ENCODE measurements around the gene MAN2B2.

MAN2B2 gene

DNA sequence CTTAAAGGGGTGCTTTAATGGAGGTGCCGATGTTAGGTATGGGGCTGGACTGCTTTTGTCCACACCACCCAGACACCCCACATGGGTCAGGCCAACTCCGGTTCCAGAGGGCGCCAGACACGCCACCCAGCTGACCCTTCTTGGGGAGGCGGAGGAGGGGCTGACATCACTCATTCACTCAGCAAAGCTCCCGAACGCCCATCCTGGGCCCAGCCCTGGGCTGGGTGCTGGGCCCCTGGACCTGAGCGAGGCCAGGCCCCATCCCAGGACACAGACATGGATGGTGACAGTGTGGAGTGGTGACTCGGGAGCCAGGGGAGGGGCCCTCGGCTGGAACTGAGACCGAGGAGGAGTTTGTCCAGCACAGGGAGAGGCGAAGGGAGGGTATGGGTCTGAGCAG is 28.1 kb downstream of the MAN2B2 start:
- Histone ChIP-seq H3K27me3 (ENCODE audit: insufficient read depth, low read length) (no peaks in the 10 kb centered on the region), H2AK5ac (ENCODE audit: low read length) (no peak overlapping the region), H3K4me3 (ENCODE audit: low read depth, low read length) (no peak overlapping the region), H3K27ac (ENCODE audit: low read depth, low read length) (no peak overlapping the region), H4K12ac (ENCODE audit: low read depth, low read length) (no peak overlapping the region), H3K4me2 (ENCODE audit: low read length) (no peak overlapping the region), H3K4ac (ENCODE audit: low read depth, low read length) (no peak overlapping the region), H3K36me3 (ENCODE audit: control insufficient read depth in 1 of 2, insufficient read depth in 2 of 2, low read length in 2 of 2) (peaks cover 10 to 13% of the 10 kb centered on the region in 2 experiments), H3K18ac (ENCODE audit: low read length) (no peak overlapping the region), H3K4me1 (ENCODE audit: control insufficient read depth in 1 of 2, insufficient read depth in 2 of 2, low read length in 2 of 2) (no peaks in the 10 kb centered on the region), H2BK12ac (ENCODE audit: low read length) (no peak overlapping the region), H4K8ac (ENCODE audit: low read depth, low read length) (no peak overlapping the region), H3K14ac (ENCODE audit: low read length) (no peak overlapping the region), H2BK5ac (ENCODE audit: low read depth, low read length, poor library complexity) (no peak overlapping the region), H4K91ac (ENCODE audit: low read depth, low read length) (no peak overlapping the region), H3K23ac (ENCODE audit: low read length) (no peak overlapping the region), H2AFZ (ENCODE audit: insufficient read depth, low read length, poor library complexity) (no peak overlapping the region), H3K79me2 (ENCODE audit: control insufficient read depth, insufficient read depth, low read length, poor library complexity) (no peaks in the 10 kb centered on the region), H3K9ac (ENCODE audit: low read length) (no peak overlapping the region), H3K79me1 (ENCODE audit: low read length) (no peaks in the 10 kb centered on the region), H2BK120ac (ENCODE audit: insufficient read depth, low read length, poor library complexity) (no peak overlapping the region), H3K9me3 (ENCODE audit: insufficient read depth, low read depth, low read length) (peaks cover 7% of the 10 kb centered on the region)
- DNase-seq: no peak
- WGBS (ENCODE audit: extremely low coverage, insufficient coverage, insufficient read length): no CpG with 5 or more reads among the region's 12 CpGs

DNA sequence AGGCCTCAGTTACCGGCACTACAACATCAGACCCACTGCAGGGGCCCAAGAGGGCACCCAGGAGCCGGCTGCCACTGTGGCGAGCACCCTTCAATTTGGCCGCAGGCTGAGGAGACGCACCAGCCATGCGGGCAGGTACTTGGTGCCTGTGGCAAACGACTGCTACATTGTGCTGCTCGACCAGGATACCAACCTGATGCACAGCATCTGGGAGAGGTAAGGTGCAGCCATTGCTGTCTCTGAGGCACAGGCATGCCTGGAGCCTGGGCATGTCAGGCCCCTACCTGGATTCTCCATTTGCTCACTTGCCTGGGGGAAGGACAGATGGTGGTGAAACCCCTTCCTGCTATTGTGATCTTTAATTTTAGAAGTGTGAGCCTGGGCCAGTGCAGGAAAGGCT is 30.1 kb downstream of the MAN2B2 start:
- no peak overlapping the region for H3K14ac ChIP-seq (ENCODE audit: low read length)
- peaks cover 7% of the 10 kb centered on the region for H3K9me3 ChIP-seq (ENCODE audit: insufficient read depth, low read depth, low read length)
- H2BK12ac ChIP-seq (ENCODE audit: low read length): no peak overlapping the region
- H3K4me2 ChIP-seq (ENCODE audit: low read length): no peak overlapping the region
- no peaks in the 10 kb centered on the region for H3K4me1 ChIP-seq (ENCODE audit: control insufficient read depth in 1 of 2, insufficient read depth in 2 of 2, low read length in 2 of 2)
- peaks cover 17 to 19% of the 10 kb centered on the region in 2 experiments for H3K36me3 ChIP-seq (ENCODE audit: control insufficient read depth in 1 of 2, insufficient read depth in 2 of 2, low read length in 2 of 2)
- H2AFZ ChIP-seq (ENCODE audit: insufficient read depth, low read length, poor library complexity): no peak overlapping the region
- H3K4ac ChIP-seq (ENCODE audit: low read depth, low read length): no peak overlapping the region
- H4K8ac ChIP-seq (ENCODE audit: low read depth, low read length): no peak overlapping the region
- no peak overlapping the region for H3K9ac ChIP-seq (ENCODE audit: low read length)
- H2BK120ac ChIP-seq (ENCODE audit: insufficient read depth, low read length, poor library complexity): no peak overlapping the region
- no peak overlapping the region for H3K4me3 ChIP-seq (ENCODE audit: low read depth, low read length)
- no peak overlapping the region for H2BK5ac ChIP-seq (ENCODE audit: low read depth, low read length, poor library complexity)
- no peak overlapping the region for H3K18ac ChIP-seq (ENCODE audit: low read length)
- no peaks in the 10 kb centered on the region for H3K79me2 ChIP-seq (ENCODE audit: control insufficient read depth, insufficient read depth, low read length, poor library complexity)
- no peak overlapping the region for H4K91ac ChIP-seq (ENCODE audit: low read depth, low read length)
- H3K79me1 ChIP-seq (ENCODE audit: low read length): no peaks in the 10 kb centered on the region
- H3K23ac ChIP-seq (ENCODE audit: low read length): no peak overlapping the region
- H3K27ac ChIP-seq (ENCODE audit: low read depth, low read length): no peak overlapping the region
- H4K12ac ChIP-seq (ENCODE audit: low read depth, low read length): no peak overlapping the region
- WGBS (ENCODE audit: extremely low coverage, insufficient coverage, insufficient read length): no CpG with 5 or more reads among the region's 8 CpGs
- H2AK5ac ChIP-seq (ENCODE audit: low read length): no peak overlapping the region
- no peak for DNase-seq
- H3K27me3 ChIP-seq (ENCODE audit: insufficient read depth, low read length): no peaks in the 10 kb centered on the region

DNA sequence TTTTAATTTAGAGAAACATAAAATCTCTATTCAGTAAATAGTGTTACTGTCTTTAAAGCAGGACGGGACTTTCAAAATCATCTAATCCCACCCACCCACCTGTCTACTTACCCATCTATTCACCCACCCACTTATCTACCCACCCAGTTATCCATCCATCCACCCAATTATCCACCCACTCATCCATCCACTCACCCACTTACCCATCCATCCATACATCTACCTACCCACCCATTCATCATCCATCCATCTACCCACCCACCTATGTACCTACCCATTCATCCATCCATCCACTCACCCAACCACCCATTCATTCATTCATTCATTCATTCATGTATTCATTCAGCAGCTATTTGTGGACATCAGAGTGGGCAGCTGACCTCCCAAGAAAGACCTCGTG is 30.6 kb downstream of the MAN2B2 start:
- Histone ChIP-seq H3K14ac (ENCODE audit: low read length) (no peak overlapping the region), H4K91ac (ENCODE audit: low read depth, low read length) (no peak overlapping the region), H3K9ac (ENCODE audit: low read length) (no peak overlapping the region), H2BK12ac (ENCODE audit: low read length) (no peak overlapping the region), H3K27me3 (ENCODE audit: insufficient read depth, low read length) (no peaks in the 10 kb centered on the region), H3K4ac (ENCODE audit: low read depth, low read length) (no peak overlapping the region), H3K4me2 (ENCODE audit: low read length) (no peak overlapping the region), H3K4me3 (ENCODE audit: low read depth, low read length) (no peak overlapping the region), H2BK120ac (ENCODE audit: insufficient read depth, low read length, poor library complexity) (no peak overlapping the region), H3K79me2 (ENCODE audit: control insufficient read depth, insufficient read depth, low read length, poor library complexity) (no peaks in the 10 kb centered on the region), H3K79me1 (ENCODE audit: low read length) (no peaks in the 10 kb centered on the region), H3K18ac (ENCODE audit: low read length) (no peak overlapping the region), H4K12ac (ENCODE audit: low read depth, low read length) (no peak overlapping the region), H3K27ac (ENCODE audit: low read depth, low read length) (no peak overlapping the region), H2AFZ (ENCODE audit: insufficient read depth, low read length, poor library complexity) (no peak overlapping the region), H2BK5ac (ENCODE audit: low read depth, low read length, poor library complexity) (no peak overlapping the region), H3K36me3 (ENCODE audit: control insufficient read depth in 1 of 2, insufficient read depth in 2 of 2, low read length in 2 of 2) (peaks cover 16 to 19% of the 10 kb centered on the region in 2 experiments), H3K4me1 (ENCODE audit: control insufficient read depth in 1 of 2, insufficient read depth in 2 of 2, low read length in 2 of 2) (no peaks in the 10 kb centered on the region), H2AK5ac (ENCODE audit: low read length) (no peak overlapping the region), H3K9me3 (ENCODE audit: insufficient read depth, low read depth, low read length) (peaks cover 9% of the 10 kb centered on the region), H4K8ac (ENCODE audit: low read depth, low read length) (no peak overlapping the region), H3K23ac (ENCODE audit: low read length) (no peak overlapping the region)
- no peak for DNase-seq
- no CpG with 5 or more reads among the region's 2 CpGs for WGBS (ENCODE audit: extremely low coverage, insufficient coverage, insufficient read length)

DNA sequence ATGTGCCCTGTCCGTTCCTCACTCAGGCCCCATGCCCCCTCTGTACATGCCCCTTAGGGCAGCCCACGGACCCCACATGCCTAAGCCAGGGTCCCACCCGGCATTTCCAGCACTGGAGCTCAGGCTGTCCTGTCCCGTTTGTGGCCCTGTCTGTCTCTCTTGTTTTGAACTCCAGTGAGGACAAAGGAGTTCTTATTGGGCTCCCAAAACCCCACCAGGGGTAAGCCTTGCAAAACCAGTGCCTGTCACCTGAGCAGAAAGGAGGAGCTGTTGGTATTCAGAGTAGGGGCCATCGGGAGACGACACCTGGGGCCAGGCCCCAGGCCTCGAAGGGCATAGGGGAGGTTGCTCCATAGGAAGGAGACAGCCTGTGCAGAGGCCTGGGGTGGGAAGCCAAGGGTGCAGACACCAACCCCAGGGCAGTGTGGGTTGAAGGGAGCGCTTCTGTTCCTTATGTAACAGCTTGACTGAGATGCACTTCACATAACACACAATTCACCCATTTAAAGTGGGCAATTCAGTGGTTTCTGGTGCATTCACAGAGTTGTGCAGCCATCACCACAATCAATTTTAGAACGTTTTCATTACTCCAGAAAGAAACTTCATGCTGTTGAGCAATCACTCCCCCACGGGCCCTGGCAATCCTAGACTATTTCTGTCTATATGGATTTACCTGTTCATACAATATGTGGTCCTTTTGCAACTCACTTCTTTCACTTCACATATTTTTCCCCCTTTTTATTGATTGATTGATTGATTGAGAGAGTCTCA is 31.7 kb downstream of the MAN2B2 start:
- DNase-seq: peak; percentile 24 to 60
- no peak overlapping the region for H2AK5ac ChIP-seq (ENCODE audit: low read length)
- no CpG with 5 or more reads among the region's 10 CpGs for WGBS (ENCODE audit: extremely low coverage, insufficient coverage, insufficient read length)
- no peak overlapping the region for H3K18ac ChIP-seq (ENCODE audit: low read length)
- no peak overlapping the region for H2BK120ac ChIP-seq (ENCODE audit: insufficient read depth, low read length, poor library complexity)
- H3K36me3 ChIP-seq (ENCODE audit: control insufficient read depth in 1 of 2, insufficient read depth in 2 of 2, low read length in 2 of 2): peaks cover 20 to 27% of the 10 kb centered on the region in 2 experiments
- H4K12ac ChIP-seq (ENCODE audit: low read depth, low read length): no peak overlapping the region
- H3K9me3 ChIP-seq (ENCODE audit: insufficient read depth, low read depth, low read length): peaks cover 10% of the 10 kb centered on the region
- no peak overlapping the region for H3K14ac ChIP-seq (ENCODE audit: low read length)
- no peak overlapping the region for H2BK12ac ChIP-seq (ENCODE audit: low read length)
- H3K79me1 ChIP-seq (ENCODE audit: low read length): no peaks in the 10 kb centered on the region
- H2BK5ac ChIP-seq (ENCODE audit: low read depth, low read length, poor library complexity): no peak overlapping the region
- no peak overlapping the region for H2AFZ ChIP-seq (ENCODE audit: insufficient read depth, low read length, poor library complexity)
- no peak overlapping the region for H3K9ac ChIP-seq (ENCODE audit: low read length)
- H3K27ac ChIP-seq (ENCODE audit: low read depth, low read length): no peak overlapping the region
- H4K8ac ChIP-seq (ENCODE audit: low read depth, low read length): no peak overlapping the region
- no peak overlapping the region for H4K91ac ChIP-seq (ENCODE audit: low read depth, low read length)
- no peak overlapping the region for H3K23ac ChIP-seq (ENCODE audit: low read length)
- H3K27me3 ChIP-seq (ENCODE audit: insufficient read depth, low read length): no peaks in the 10 kb centered on the region
- H3K79me2 ChIP-seq (ENCODE audit: control insufficient read depth, insufficient read depth, low read length, poor library complexity): no peaks in the 10 kb centered on the region
- no peaks in the 10 kb centered on the region for H3K4me1 ChIP-seq (ENCODE audit: control insufficient read depth in 1 of 2, insufficient read depth in 2 of 2, low read length in 2 of 2)
- no peak overlapping the region for H3K4ac ChIP-seq (ENCODE audit: low read depth, low read length)
- no peak overlapping the region for H3K4me2 ChIP-seq (ENCODE audit: low read length)
- no peak overlapping the region for H3K4me3 ChIP-seq (ENCODE audit: low read depth, low read length)
